GM12892 (cell line): ENCODE results near the gene STARD8.

Experiments used
- DNase-seq: peaks from one replicate; pipeline ENCODE4 v3.0.0; 2011; ENCODE audit not compliant: insufficient read length
- FAIRE-seq: peaks from 2 replicates; lab custom pipeline; 2011; peaks lifted over from hg19 to GRCh38; lab: Jason Lieb, UNC
- POLR2A ChIP-seq: IDR thresholded peaks from 2 replicates; pipeline ENCODE4 v1.6.1; 2011; ENCODE audit warnings: low read depth, low read length, control low read depth
- POLR2AphosphoS5 ChIP-seq: IDR thresholded peaks from 2 replicates; pipeline ENCODE4 v1.6.1; 2011; ENCODE audit warnings: low read depth, low read length, control low read depth
- TAF1 ChIP-seq: IDR thresholded peaks from 2 replicates; pipeline ENCODE4 v1.6.1; 2011; ENCODE audit warnings: low read depth, mild to moderate bottlenecking, control low read depth, low read length, borderline replicate concordance

Gene STARD8

GRCh38 chrX:68660746-68661145, 13.3 kb downstream of the STARD8 start:
- TF ChIP-seq POLR2A = no peak
- no peak for TF ChIP-seq POLR2AphosphoS5
- TF ChIP-seq TAF1 = no peak
- FAIRE-seq (no peak), DNase-seq (no peak)

- TF ChIP-seq POLR2A = no peak
- TF ChIP-seq POLR2AphosphoS5 = no peak
- TF ChIP-seq TAF1 = no peak
- FAIRE-seq (no peak), DNase-seq (no peak)
Observed at GRCh38 chrX:68665502-68665901, 18.0 kb downstream of the STARD8 start.

GRCh38 chrX:68666580-68666979, 19.1 kb downstream of the STARD8 start:
- no peak for DNase-seq
- FAIRE-seq = no peak
- TF ChIP-seq TAF1 (no peak), POLR2A (no peak), POLR2AphosphoS5 (no peak)

GRCh38 chrX:68669094-68669860, 21.8 kb downstream of the STARD8 start:
- no peak for FAIRE-seq
- no peak for DNase-seq
- TF ChIP-seq POLR2AphosphoS5 (no peak), POLR2A (no peak), TAF1 (no peak)

GRCh38 chrX:68669871-68670270, 22.4 kb downstream of the STARD8 start:
- no peak for DNase-seq
- TF ChIP-seq TAF1 (no peak), POLR2AphosphoS5 (no peak)
- FAIRE-seq = no peak

- no peak for TF ChIP-seq POLR2A
- TF ChIP-seq TAF1 = no peak
- TF ChIP-seq POLR2AphosphoS5 = no peak
- DNase-seq (no peak), FAIRE-seq (no peak)
Observed at GRCh38 chrX:68671221-68671620, 23.8 kb downstream of the STARD8 start.

- no peak for TF ChIP-seq POLR2A
- no peak for TF ChIP-seq POLR2AphosphoS5
- TF ChIP-seq TAF1 = no peak
- DNase-seq (no peak), FAIRE-seq (no peak)
Observed at GRCh38 chrX:68672581-68673318, 25.3 kb downstream of the STARD8 start.

- TF ChIP-seq POLR2AphosphoS5 = no peak
- TF ChIP-seq TAF1 = no peak
- TF ChIP-seq POLR2A = no peak
- FAIRE-seq = peak; percentile 21
- DNase-seq = no peak
Observed at GRCh38 chrX:68675571-68675970, 28.1 kb downstream of the STARD8 start.

GRCh38 chrX:68676335-68676734, 28.9 kb downstream of the STARD8 start:
- TF ChIP-seq POLR2A (no peak), POLR2AphosphoS5 (no peak), TAF1 (no peak)
- FAIRE-seq (no peak), DNase-seq (no peak)

GRCh38 chrX:68677998-68678397, 30.5 kb downstream of the STARD8 start:
- FAIRE-seq = no peak
- no peak for TF ChIP-seq TAF1
- TF ChIP-seq POLR2AphosphoS5 = no peak
- no peak for TF ChIP-seq POLR2A

GRCh38 chrX:68681443-68681941, 34.0 kb downstream of the STARD8 start:
- TF ChIP-seq TAF1 (no peak), POLR2AphosphoS5 (no peak), POLR2A (no peak)
- FAIRE-seq = no peak
- DNase-seq = no peak

More at GRCh38 chrX:68677998-68678397, 30.5 kb downstream of the STARD8 start:
- no peak for DNase-seq

- TF ChIP-seq TAF1 (no peak), POLR2AphosphoS5 (no peak), POLR2A (no peak)
- FAIRE-seq (no peak), DNase-seq (no peak)
Observed at GRCh38 chrX:68682790-68683189, 35.3 kb downstream of the STARD8 start.
